ENCODE data around the gene MAP4K5. TPM values are rescaled to one million over a fixed set of nuclear protein-coding genes. Genes with fewer than 3 reads are reported as not detected.

Gene MAP4K5
- total RNA-seq, 1 experiment from 2014 or later: 42.8 TPM

GRCh38 chr14:50533806-50534205 is 1.4 kb upstream of the MAP4K5 start:
- no peak overlapping the region for H3K4me3 Mint-ChIP-seq

GRCh38 chr14:50533241-50533705 is 904 bp upstream of the MAP4K5 start:
- DNase-seq (ENCODE audit: low spot score): no peak
- TF ChIP-seq JAZF1 (CRISPR knock-in tag; IDR thresholded peaks at IDR 0.05) (no peak), ATF6 (CRISPR knock-in tag; IDR thresholded peaks at IDR 0.05) (no peak), ZNF423 (CRISPR knock-in tag; IDR thresholded peaks at IDR 0.05) (no peak), ZNF138 (CRISPR knock-in tag; conservative IDR thresholded peaks at IDR 0.05) (no peak), NR3C1 (CRISPR knock-in tag; conservative IDR thresholded peaks at IDR 0.05; ENCODE audit: low read depth) (no peak), TP53 (CRISPR knock-in tag; IDR thresholded peaks at IDR 0.05) (no peak), MYBL2 (CRISPR knock-in tag; IDR thresholded peaks at IDR 0.05) (no peak), E2F4 (CRISPR knock-in tag; IDR thresholded peaks at IDR 0.05; ENCODE audit: borderline replicate concordance, low read depth) (no peak), NFYB (CRISPR knock-in tag; conservative IDR thresholded peaks at IDR 0.05; ENCODE audit: low read depth) (no peak), ZNF121 (CRISPR knock-in tag; IDR thresholded peaks at IDR 0.05) (no peak)
- ChIA-PET POLR2A (no interaction called here), CTCF (interaction anchor here (3.0 kb wide), 1 partner anchor 212 kb away, joined by 19 read pairs; no protein-coding TSS in a partner anchor)
- H3K27me3 Mint-ChIP-seq (ENCODE audit: low read depth): no peaks in the 10 kb centered on the region; the same call in 1 of the 2 replicates
- H3K27ac Mint-ChIP-seq: no peak overlapping the region
- peaks cover 34% of the 10 kb centered on the region for H3K4me1 Mint-ChIP-seq
- H3K4me3 Mint-ChIP-seq: peak overlapping the region; percentile 87
- no peak for ATAC-seq
- peaks cover 20% of the 10 kb centered on the region for H3K36me3 Mint-ChIP-seq
- H3K9me3 Mint-ChIP-seq: peaks cover 21% of the 10 kb centered on the region

More at GRCh38 chr14:50533806-50534205, 1.4 kb upstream of the MAP4K5 start:
- no peak for TF ChIP-seq ZSCAN18 (CRISPR knock-in tag; IDR thresholded peaks at IDR 0.05)
- no peak for TF ChIP-seq JUN (CRISPR knock-in tag; IDR thresholded peaks at IDR 0.05)
- TF ChIP-seq HMGA2 (CRISPR knock-in tag; IDR thresholded peaks at IDR 0.05): no peak
- TF ChIP-seq RELA (CRISPR knock-in tag; IDR thresholded peaks at IDR 0.05; ENCODE audit: borderline replicate concordance): no peak
- no peak for TF ChIP-seq NR1H2 (CRISPR knock-in tag; IDR thresholded peaks at IDR 0.05)
- no peaks in the 10 kb centered on the region; the same call in 1 of the 2 replicates for H3K27me3 Mint-ChIP-seq (ENCODE audit: low read depth)
- CTCF ChIA-PET: interaction anchor here (3.0 kb wide), 1 partner anchor 213 kb away, joined by 19 read pairs; no protein-coding TSS in a partner anchor
- POLR2A ChIA-PET: no interaction called here
- H3K4me1 Mint-ChIP-seq: peaks cover 31% of the 10 kb centered on the region
- peaks cover 21% of the 10 kb centered on the region for H3K36me3 Mint-ChIP-seq
- H3K9me3 Mint-ChIP-seq: peaks cover 23% of the 10 kb centered on the region
- DNase-seq (ENCODE audit: low spot score) (no peak), ATAC-seq (no peak)
- no peak overlapping the region for H3K27ac Mint-ChIP-seq

GRCh38 chr14:50531595-50532501 is 521 bp downstream of the MAP4K5 start:
- Mint-ChIP-seq H3K4me1 (peaks cover 36% of the 10 kb centered on the region), H3K9me3 (peaks cover 7% of the 10 kb centered on the region), H3K36me3 (peaks cover 6% of the 10 kb centered on the region), H3K27ac (peak overlapping the region; percentile 77), H3K27me3 (ENCODE audit: low read depth) (no peaks in the 10 kb centered on the region; the same call in 1 of the 2 replicates), H3K4me3 (peak overlapping the region; percentile 85)
- ChIA-PET CTCF (interaction anchor here (0.6 to 3.0 kb wide), 9 partner anchors 8 to 329 kb away, joined by 3 to 19 read pairs (median 3); partner anchors contain the start of genes CDKL1, DMAC2L and L2HGDH), POLR2A (interaction anchor here (0.8 kb wide), 1 partner anchor 220 kb away, joined by 3 read pairs; no protein-coding TSS in a partner anchor)
- peak; percentile 53 for ATAC-seq
- peak; percentile 64 for DNase-seq (ENCODE audit: low spot score)
- TF ChIP-seq NR3C1 (CRISPR knock-in tag; conservative IDR thresholded peaks at IDR 0.05; ENCODE audit: low read depth): 0 out of 2 replicates have a peak, but pooled peaks have one; percentile 71
- TF ChIP-seq MYBL2 (CRISPR knock-in tag; IDR thresholded peaks at IDR 0.05): 0 out of 2 replicates have a peak, but pooled peaks have one; percentile 36
- peak; percentile 13; the same call in 1 of the 2 replicates for TF ChIP-seq MAX (CRISPR knock-in tag; IDR thresholded peaks at IDR 0.05)
- TF ChIP-seq ZBTB43 (CRISPR knock-in tag; IDR thresholded peaks at IDR 0.05): 0 out of 2 replicates have a peak, but pooled peaks have one; percentile 28
- 0 out of 2 replicates have a peak, but pooled peaks have one; percentile 62 for TF ChIP-seq STAT6 (CRISPR knock-in tag; conservative IDR thresholded peaks at IDR 0.05; ENCODE audit: low read depth)
- TF ChIP-seq EMX1 (CRISPR knock-in tag; IDR thresholded peaks at IDR 0.05): no peak
- peak; percentile 79; the same call in 1 of the 2 replicates for TF ChIP-seq ESRRA (CRISPR knock-in tag; IDR thresholded peaks at IDR 0.05; ENCODE audit: borderline replicate concordance)
- 0 out of 2 replicates have a peak, but pooled peaks have one; percentile 68 for TF ChIP-seq CREM (CRISPR knock-in tag; IDR thresholded peaks at IDR 0.05)
